ENCODE measurements around the gene OSGEP. TPM values are rescaled to one million over a fixed set of nuclear protein-coding genes. Genes with fewer than 3 reads are reported as not detected.

Gene OSGEP
- total RNA-seq, 2 experiments from 2014 or later = 76.6 to 86.6 TPM

- Histone ChIP-seq H3K4me1 (ENCODE audit: insufficient read depth, low read length, poor library complexity, severe bottlenecking) (no peaks in the 10 kb centered on the region), H3K4me3 (ENCODE audit: low read depth, low read length, poor library complexity, severe bottlenecking) (no peak overlapping the region), H3K79me2 (ENCODE audit: insufficient read depth, low read depth, low read length) (no peaks in the 10 kb centered on the region), H3K36me3 (ENCODE audit: insufficient read depth, low read length) (no peaks in the 10 kb centered on the region), H3K9me3 (ENCODE audit: low read length) (no peaks in the 10 kb centered on the region), H4K20me1 (ENCODE audit: insufficient read depth, low read length) (no peaks in the 10 kb centered on the region), H3K4me2 (ENCODE audit: low read length) (no peak overlapping the region), H2AFZ (ENCODE audit: low read length) (no peak overlapping the region), H3K27ac (ENCODE audit: low read depth, low read length, poor library complexity, severe bottlenecking) (no peak overlapping the region), H3K9me2 (ENCODE audit: insufficient read depth, low read length) (no peaks in the 10 kb centered on the region)
- ChIA-PET POLR2A (interaction anchor here (0.6 kb wide), 1 partner anchor 61 kb away, joined by 4 read pairs; no protein-coding TSS in a partner anchor), CTCF (ENCODE audit: unreplicated experiment) (no interaction called here)
- intact Hi-C loops (cut with micrococcal nuclease; ENCODE audit: unreplicated experiment) = no loop called here
- TF ChIP-seq EZH2phosphoT487 (IDR thresholded peaks at IDR 0.05; ENCODE audit: borderline replicate concordance, low read depth, low read length) = no peak
- TF ChIP-seq, protein P1, sequence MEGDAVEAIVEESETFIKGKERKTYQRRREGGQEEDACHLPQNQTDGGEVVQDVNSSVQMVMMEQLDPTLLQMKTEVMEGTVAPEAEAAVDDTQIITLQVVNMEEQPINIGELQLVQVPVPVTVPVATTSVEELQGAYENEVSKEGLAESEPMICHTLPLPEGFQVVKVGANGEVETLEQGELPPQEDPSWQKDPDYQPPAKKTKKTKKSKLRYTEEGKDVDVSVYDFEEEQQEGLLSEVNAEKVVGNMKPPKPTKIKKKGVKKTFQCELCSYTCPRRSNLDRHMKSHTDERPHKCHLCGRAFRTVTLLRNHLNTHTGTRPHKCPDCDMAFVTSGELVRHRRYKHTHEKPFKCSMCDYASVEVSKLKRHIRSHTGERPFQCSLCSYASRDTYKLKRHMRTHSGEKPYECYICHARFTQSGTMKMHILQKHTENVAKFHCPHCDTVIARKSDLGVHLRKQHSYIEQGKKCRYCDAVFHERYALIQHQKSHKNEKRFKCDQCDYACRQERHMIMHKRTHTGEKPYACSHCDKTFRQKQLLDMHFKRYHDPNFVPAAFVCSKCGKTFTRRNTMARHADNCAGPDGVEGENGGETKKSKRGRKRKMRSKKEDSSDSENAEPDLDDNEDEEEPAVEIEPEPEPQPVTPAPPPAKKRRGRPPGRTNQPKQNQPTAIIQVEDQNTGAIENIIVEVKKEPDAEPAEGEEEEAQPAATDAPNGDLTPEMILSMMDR (conservative IDR thresholded peaks at IDR 0.05; ENCODE audit: low read length) = no peak
- no peak for DNase-seq (ENCODE audit: low spot score)
- no TSS peak for BruUV-seq (replicated peaks)
Measured at GRCh38 chr14:20492486-20492885, 37.9 kb upstream of the OSGEP start.

- Histone ChIP-seq H3K4me1 (ENCODE audit: insufficient read depth, low read length, poor library complexity, severe bottlenecking) (no peaks in the 10 kb centered on the region), H3K4me3 (ENCODE audit: low read depth, low read length, poor library complexity, severe bottlenecking) (no peak overlapping the region), H4K20me1 (ENCODE audit: insufficient read depth, low read length) (no peaks in the 10 kb centered on the region)
Measured at GRCh38 chr14:20490563-20490962, 36.0 kb upstream of the OSGEP start.

More at GRCh38 chr14:20490563-20490962, 36.0 kb upstream of the OSGEP start:
- CTCF ChIA-PET (ENCODE audit: unreplicated experiment) = no interaction called here
- POLR2A ChIA-PET = interaction anchor here (1.0 kb wide), 1 partner anchor 138 kb away, joined by 6 read pairs; no protein-coding TSS in a partner anchor
- no peak for DNase-seq (ENCODE audit: low spot score)
- Histone ChIP-seq H3K4me2 (ENCODE audit: low read length) (no peak overlapping the region), H2AFZ (ENCODE audit: low read length) (no peak overlapping the region), H3K36me3 (ENCODE audit: insufficient read depth, low read length) (no peaks in the 10 kb centered on the region), H3K79me2 (ENCODE audit: insufficient read depth, low read depth, low read length) (no peaks in the 10 kb centered on the region), H3K27ac (ENCODE audit: low read depth, low read length, poor library complexity, severe bottlenecking) (no peak overlapping the region), H3K9me3 (ENCODE audit: low read length) (no peaks in the 10 kb centered on the region), H3K9me2 (ENCODE audit: insufficient read depth, low read length) (no peaks in the 10 kb centered on the region)
- intact Hi-C loops (cut with micrococcal nuclease; ENCODE audit: unreplicated experiment) = no loop called here
- no TSS peak for BruUV-seq (replicated peaks)
- TF ChIP-seq, protein P1 (conservative IDR thresholded peaks at IDR 0.05; ENCODE audit: low read length) = no peak
- no peak for TF ChIP-seq EZH2phosphoT487 (IDR thresholded peaks at IDR 0.05; ENCODE audit: borderline replicate concordance, low read depth, low read length)
